8988T (cell line): ENCODE results near the gene C17orf78.
"Not testable (repeated sequence)": the region's sequence is repeated elsewhere in the genome, so short reads cannot be mapped to it uniquely, and the experiment has no call there.

Experiments
- DNase-seq: peaks from one replicate; pipeline ENCODE4 v3.0.0; 2011

C17orf78 gene

DNA sequence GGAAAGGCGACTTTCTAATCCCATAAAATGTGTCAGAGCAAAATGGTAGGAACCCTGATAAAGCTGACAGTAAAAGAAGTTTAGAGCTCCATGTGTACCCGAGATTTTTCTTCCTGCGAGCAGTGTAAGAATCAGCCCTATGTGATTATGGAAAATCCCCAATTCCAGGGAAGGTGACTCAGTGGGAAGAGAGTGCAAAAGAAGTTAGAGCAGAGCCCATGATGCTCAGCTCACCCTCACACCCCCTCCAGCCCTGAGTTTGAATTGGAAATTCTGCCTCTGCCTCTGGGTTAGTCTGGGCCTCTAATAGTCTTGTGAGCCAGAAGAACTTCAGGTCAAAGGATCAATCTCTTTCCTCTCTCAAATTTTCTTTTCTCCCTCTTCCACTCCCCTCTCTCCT is 12.5 kb downstream of the C17orf78 start:
- DNase-seq, result no peak

DNA sequence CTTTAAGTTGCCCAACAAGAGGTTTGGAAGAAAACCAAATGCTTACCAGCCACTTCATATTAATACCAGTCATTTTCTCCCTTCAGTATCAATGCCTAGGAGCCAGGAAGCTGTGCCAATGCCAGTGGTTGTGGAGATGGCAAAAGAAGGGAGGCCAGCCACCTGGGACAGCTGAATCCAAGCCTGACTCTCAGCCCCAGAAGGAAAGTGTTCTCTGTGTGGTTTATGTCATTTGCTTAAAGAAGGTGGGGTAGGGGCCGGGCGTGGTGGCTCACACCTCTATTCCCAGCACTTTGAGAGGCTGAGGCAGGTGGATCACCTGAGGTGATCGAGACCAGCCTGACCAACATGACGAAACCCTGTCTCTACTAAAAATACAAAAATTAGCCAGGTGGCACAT is 13.4 kb downstream of the C17orf78 start:
- DNase-seq, result no peak

DNA sequence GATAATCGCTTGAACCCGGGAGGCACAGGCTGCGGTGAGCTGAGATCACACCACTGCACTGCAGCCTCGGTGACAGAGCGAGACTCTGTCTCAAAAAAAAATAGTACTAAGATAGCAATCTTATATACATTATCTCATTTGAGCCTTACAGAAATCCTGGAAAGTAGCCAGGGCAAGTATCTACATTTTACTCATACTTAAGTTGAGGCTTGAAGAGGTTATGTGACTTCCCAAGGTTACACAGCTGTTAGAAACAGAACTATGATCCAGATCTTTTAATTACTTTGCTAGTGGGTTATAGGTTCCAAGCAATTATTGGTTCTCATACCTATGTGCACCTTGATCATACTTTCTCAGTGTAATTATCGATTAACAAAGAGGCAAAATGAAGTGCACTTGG is 15.4 kb downstream of the C17orf78 start:
- no peak for DNase-seq

DNA sequence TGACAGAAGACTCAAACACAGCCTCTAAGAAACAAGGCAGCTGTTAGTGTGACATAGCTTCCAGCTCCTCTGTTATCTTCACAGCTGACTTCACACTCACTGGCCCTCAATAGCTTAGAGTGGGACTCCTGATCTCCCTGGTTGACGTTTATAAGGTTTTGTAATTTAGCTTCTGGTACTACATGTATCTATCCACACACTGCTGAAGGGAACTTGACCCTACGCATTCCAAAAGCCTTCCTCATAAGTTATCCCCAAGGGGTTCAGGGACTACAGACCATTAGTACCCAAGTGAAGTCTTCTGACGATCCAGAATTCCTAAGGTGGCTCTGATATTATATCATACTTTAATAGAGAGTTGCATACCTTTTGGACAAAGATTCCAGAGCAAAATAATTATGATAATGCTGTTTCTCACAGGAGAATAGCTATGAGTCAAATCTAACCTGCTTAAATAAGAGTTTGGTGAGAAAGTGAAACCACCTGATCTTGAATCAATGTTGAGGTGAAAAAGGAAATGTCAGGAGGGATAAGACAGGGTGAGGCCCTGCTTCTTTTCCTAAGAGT is 16.3 kb downstream of the C17orf78 start:
- no peak for DNase-seq

DNA sequence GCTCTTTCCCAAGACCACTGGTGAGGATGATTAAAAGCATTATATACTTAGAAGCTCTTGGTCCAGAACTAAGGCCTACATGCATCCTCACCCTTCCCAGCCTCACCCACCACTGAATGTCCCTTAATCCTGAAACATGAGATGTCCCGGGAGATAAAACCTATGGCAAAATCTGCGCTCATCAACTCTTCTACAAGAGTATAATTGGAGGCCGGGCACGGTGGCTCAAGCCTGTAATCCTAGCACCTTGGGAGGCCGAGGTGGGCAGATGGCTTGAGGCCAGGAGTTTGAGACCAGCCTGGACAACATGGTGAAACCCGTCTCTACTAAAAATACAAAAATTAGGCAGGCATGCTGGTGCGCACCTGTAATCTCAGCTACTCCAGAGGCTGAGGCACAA is 17.6 kb downstream of the C17orf78 start:
- DNase-seq, result no peak

DNA sequence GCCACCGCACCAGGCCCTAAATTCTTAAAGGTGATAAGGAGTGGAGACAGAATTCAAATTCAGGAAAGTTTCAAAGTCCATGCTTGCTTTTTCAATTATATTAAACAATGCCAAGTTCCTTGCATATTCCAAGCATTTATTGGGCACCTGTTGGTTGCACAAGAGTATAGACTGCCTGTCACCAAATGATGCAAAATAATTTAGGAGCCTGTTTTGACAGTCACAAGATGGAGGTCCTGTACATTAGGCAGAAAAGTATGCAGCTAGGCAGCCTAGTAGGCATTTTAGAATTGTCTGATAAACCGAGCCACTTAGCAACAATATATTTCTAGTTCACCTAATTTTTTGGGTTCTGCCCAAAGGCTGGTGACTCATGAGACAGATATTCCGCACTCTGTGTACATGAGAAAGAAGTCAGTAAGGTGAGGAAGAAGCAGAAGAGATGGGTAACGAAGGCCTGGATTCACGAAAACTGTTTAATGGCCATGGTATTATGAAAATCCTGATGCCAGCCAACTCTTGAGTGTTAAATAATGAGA is 23.5 kb downstream of the C17orf78 start:
- DNase-seq, result no peak

DNA sequence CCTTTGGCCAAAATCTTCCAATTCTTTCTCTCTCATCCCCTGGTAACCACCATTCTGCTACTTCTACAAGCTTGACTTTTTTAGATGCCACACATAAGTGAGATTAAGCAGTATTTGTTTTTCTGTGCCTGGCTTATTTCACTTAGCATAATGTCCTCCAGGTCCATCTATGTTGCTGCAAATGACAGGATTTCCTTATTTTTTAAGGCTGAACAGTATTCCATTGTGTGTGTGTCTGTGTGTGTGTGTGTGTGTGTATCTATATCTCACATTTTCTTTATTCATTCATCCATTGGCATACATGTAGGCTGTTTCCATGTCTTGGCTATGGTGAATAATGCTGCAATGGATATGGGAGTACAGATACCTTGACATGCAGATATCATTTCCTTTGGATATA is 24.7 kb downstream of the C17orf78 start:
- no peak for DNase-seq

DNA sequence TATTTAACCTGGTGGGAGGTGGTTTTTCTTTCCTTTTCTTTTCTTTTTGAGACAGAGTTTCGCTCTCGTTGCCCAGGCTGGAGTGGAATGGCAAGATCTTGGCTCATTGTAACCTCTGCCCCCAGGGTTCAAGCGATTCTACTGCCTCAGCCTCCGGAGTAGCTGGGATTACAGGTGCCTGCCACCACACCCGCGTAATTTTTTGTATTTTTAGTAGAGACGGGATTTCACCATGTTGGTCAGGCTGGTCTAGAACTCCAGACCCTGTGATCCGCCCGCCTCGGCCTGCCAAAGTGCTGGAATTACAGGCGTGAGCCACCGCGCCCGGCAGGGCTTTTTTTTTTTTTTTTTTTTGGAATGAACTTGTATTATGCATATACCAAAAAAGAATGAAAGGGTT is 29.7 kb downstream of the C17orf78 start:
- DNase-seq, result not testable (repeated sequence)

DNA sequence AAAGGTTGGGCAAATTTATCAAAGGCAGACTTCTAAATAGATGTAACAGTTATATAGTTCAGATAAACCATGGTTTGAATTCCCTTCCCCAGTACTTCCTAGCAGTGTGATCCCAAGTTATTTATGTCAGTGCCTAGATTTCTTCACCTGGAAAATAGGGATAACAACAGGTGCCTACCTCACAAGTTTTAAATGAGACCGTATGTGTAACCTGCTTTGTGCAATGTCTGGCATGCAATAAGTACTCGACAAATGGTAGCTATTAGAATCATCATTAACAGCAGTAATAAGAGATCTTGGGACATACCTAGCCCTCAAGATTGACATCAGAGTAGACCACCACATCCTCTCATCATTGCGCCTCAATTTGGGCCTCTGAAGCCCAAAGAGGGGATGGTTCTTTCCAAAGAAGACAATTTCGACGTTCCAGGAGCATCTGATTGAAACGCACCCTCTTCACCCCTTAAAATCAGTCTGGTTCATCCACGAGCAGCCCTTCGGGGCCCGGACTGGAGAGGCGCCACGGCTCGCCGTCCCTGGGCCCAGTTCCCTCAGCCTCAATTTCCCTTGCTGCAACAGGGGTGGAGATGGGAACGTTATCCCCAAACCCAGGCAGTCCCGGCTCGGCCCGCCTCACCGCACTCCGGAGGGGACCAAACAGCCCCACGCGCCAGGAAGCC is 30.3 kb downstream of the C17orf78 start:
- no peak for DNase-seq

DNA sequence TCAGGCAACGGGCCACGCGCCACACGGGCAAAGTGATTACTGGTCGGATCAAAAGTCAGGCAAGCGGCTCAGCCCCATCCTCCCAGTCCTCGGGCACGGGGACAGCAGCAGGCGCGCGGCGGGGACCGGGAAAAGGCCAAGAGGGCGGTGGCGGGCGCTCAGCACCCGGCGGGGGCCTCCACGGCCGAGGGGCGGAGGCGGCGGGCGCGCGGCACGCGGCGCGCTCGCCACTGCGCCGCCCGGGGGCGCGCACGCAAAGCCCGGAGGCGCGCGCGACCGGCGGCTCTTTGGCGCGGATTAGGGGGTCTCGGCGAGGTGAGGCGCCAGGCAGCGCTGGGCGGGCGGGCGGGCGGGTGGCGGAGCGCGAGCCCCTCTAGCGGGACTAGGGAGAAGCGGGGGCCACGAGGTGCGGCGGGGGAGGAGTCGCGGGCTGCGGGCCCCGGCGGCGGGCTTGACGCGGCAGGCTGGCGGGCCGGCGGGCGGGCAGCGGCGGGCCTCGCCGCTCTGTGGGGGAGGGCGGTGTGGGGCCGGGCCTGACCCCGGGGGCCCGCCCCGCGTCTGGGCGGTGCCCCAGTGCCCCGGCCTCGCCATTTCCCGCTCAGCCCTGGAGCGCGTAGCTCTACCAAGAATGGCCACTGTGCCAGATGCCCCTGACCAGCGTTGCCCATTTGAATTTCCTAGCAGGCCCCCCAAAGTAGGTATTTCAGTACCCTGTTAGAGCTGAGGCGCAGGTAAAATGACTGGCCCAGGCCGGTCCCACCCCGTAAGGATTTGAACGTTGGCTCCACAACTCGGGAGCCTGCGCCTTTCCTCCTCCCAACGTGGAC is 31.1 kb downstream of the C17orf78 start, which contains the start of the genes ACACA and TADA2A:
TSS of gene ACACA (minus strand) at position 202 of the 827 bp plus-strand sequence. CDS start 537 bp downstream, outside the sequence.
TSS of gene TADA2A (plus strand) at position 252 of the 827 bp plus-strand sequence. CDS start 4,480 bp downstream, outside the sequence.
- peak; percentile 70 for DNase-seq

DNA sequence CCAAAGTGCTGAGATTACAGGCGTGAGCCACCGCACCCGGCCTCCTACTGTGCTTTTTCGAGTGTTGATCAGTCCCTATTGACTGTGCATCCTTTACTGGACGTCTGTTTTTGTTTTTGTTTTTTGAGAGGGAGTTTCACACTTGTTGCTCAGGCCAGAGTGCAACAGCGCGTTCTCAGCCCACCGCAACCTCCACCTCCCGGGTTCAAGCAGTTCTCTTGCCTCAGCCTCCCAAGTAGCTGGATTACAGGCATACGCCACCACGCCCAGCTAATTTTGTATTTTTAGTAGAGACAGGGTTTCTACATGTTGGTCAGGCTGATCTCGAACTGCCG is 32.3 kb downstream of the C17orf78 start:
- DNase-seq, result not testable (repeated sequence)

DNA sequence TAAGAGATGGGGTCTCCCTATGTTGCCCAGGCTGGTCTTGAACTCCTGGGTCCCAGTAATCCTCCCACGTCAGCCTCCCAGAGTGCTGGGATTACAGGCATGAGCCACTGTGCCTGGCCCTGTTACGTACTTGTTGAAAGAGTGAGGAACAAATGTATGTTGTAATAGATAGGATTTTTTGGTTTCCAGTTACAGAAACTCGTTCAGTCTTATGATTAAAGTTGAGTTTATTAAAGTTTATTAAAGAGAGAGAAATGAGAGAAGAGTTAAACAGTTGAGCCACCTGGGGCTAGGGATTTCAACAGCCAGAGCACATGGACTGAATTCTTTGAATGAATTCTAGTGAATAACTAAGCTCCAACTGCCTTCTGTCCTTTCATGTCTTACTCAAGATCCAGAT is 34.6 kb downstream of the C17orf78 start:
- no peak for DNase-seq

DNA sequence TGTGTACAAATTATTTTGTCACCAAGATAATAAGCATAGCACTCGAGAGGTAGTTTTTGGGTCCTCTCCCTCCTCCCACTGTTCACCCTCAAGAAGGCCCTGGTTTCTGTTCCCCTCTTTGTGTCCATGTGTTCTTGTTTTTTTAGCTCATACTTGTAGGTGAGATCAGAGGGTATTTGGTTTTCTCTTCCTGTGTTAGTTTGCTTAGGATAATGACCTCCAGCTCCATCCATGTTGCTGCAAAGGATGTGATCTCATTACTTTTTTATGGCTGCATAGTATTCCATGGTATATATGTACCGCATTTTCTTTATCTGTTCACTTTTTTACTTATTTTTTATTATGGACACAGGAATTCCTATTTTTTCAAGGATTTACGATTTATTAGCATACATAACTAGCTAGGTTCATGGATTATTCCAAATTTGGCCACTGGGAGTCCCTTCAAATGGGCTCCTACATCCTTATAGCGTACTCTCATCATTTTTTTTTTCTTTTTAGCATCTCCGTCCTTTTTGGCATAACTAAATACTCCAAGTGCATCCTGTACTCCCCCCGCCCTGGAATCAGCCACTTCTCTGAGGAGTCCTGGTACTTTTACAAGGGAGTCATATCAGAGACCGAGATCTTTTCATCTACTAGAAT is 38.2 kb downstream of the C17orf78 start:
- DNase-seq, result no peak

DNA sequence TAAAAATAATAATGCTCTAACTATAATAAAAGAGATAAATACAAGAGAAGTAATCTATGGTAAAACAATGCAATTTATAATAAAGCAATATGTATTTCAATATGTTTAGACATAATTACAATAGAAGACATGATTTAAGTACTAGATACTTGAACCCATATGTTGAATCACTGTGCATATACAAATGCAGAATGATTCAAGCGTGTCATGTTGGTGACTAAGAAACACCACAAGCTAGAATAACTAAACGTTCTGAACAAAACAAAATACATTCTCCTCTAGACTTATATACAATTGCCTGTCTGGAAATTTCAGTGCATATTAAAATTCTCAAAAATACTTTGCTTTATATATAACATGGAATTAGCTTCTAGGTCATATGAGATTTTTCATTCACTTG is 42.1 kb downstream of the C17orf78 start:
- no peak for DNase-seq

DNA sequence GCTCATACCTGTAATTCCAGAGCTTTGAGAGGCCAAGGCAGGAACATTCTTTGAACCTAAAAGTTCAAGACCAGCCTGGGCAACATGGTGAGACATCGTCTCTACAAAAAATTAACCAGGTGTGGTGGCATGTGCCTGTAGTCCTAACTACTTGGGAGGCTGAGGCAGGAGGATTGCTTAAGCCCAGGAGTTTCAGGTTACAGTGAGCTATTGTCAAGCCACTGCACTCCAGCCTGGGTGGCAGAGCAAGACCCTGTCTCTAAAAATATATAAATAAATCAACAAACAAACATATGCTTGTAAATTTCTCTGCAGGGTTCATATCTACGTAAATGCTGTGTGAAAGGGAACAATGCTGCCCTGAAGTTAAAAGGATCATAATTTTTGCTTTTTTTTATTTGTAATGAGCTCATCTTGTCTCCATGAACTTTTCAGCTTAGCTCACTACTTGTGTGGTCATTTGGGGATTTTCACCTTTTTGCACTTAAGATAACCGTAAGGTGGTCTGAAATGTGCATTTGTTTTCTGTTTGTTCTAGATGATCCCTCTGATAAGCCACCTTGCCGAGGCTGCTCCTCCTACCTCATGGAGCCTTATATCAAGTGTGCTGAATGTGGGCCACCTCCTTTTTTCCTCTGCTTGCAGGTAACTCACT is 47.3 kb downstream of the C17orf78 start:
- no peak for DNase-seq

DNA sequence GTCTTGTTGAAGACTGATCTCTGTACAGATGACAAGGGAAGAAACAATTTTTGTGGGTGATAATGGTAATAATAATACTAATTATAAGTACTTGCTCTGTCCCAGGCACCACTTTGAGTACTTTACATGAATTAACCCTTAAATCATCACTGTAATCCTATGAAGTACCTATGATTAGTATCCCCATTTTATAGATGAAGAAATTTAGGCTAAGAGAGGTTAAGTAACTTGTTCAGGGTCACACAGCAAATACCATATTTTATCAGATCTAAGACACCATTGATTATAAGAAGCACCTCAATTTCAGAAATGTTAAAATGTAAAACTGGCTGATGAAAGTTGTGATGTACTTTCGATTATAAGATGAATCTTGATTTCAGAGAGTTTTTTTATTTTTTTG is 49.5 kb downstream of the C17orf78 start:
- DNase-seq, result no peak

DNA sequence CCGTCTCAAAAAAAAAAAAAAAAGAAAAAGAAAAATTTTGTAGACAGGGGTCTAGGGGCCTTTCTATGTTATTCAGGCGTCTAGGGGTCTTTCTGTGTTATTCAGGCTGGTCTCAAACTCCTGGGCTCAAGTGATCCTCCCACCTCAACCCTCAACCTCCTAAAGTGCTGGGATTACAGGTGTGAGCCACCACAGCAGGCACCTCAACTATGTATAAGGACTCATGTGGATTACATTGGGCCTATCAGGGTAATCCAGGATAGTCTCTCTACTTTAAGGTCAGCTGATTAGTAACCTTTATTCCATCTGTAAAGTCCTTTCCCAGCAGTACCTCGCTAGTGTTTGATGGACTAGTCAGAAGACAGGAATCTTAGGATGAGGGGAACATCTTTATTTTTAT is 53.3 kb downstream of the C17orf78 start:
- DNase-seq, result no peak

DNA sequence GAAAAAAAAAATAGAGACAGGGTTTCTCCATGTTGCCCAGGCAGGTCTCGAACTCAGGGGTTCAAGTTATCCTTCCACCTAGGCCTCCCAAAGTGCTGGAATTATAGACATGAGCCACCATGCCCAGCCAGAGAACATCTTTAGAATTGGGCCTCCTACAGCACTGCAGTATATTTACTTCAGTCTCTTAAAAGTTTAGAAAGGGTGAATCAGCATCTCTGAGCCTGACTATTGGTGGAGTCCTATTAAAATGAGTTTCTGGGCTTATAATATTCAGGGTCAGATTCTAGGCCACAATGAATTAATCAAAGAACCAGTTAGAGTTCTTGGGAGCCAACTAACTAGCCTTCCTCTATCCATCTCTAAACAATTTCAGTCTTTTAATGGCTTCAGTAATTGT is 53.7 kb downstream of the C17orf78 start:
- DNase-seq, result no peak

DNA sequence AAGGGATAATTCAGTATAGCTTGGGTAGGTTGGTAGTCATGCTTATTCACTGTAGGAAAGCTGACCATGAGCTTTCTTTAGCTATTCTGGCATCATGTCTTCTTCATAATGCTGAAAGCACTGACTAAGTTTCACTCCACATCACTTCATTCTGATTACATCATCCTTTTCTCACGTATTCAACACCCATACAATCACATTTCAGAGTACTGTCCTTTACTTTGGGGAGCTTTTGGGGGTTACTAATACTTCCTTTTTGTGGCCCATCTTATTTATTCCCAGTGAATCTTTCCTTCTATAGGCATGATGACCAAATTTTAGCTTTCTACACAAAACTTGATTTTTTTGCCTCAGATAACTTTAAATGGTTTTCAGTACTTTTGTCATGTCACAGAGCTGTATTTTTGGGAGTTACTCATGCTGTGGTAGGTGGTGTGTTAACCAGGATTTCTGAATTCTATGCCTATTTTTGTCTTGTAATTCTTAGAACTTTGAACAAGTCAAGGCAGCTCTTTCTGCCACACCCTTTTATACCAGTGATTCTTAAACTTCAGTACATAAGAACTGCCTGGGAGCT is 54.4 kb downstream of the C17orf78 start:
- no peak for DNase-seq

DNA sequence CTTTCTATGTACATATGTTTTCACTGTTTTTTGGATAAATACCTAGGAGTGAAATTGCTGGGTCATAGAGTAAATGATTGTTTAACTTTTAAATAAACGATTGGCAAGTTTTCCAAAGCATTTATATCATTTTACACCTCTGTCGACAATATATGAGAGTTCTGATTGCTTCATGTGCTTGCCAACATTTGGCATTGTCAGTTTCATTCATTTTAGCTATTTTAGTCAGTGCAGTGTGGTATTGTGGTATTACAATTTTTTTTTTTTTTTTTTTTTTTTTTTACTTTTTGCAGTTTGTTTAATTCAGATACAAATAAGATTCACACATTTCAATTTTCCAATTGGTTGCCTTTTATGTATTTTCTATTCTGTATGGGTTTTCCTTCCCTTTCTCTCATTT is 56.9 kb downstream of the C17orf78 start:
- DNase-seq, result no peak

DNA sequence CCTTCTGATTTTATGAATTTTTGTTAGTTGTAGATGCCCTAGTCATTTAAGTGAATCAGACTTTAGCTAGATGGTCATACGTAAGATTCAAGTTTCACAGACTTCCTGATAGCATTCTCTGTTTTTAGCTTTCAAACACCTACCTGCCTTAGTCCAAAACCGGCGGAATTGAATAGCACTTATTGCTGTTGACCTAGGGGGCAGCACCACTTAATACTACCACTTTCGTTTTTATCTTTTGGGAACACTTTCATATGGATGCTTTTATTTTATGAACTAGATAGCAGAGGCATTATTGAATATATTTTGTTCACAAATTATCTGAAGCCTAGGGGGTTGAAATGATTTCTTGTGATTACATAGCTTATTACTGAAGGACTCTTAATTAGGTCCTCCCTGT is 62.4 kb downstream of the C17orf78 start:
- DNase-seq, result no peak

DNA sequence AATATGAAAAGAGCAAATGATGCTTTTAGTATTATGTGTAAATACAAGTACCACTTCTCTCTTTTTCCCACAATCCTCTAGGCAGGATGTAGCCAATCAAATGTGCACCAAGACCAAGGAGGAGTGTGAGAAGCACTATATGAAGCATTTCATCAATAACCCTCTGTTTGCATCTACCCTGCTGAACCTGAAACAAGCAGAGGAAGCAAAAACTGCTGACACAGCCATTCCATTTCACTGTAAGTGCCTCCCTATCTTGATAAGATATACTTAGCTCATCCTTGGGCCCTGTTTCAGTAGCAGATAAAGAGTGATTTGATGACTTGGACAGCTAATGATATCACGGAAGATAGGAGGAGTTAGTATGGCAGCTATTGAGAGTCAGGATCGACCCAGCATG is 64.6 kb downstream of the C17orf78 start:
- no peak for DNase-seq
